GM19452 (cell line): Measurements from ENCODE around the gene WWC1.
"Not testable (repeated sequence)": the region's sequence is repeated elsewhere in the genome, so short reads cannot be mapped to it uniquely, and the experiment has no call there.

Experiments
- ATAC-seq: cut with Tn5 transposase; IDR thresholded peaks from one replicate; pipeline ENCODE4 v1.9.1; 2021; ENCODE audit not compliant: unreplicated experiment

The WWC1 gene

GRCh38 chr5:168328814-168329213, 37.4 kb downstream of the WWC1 start:
- no peak for ATAC-seq

GRCh38 chr5:168329302-168329701, 37.9 kb downstream of the WWC1 start:
- ATAC-seq, result no peak

DNA sequence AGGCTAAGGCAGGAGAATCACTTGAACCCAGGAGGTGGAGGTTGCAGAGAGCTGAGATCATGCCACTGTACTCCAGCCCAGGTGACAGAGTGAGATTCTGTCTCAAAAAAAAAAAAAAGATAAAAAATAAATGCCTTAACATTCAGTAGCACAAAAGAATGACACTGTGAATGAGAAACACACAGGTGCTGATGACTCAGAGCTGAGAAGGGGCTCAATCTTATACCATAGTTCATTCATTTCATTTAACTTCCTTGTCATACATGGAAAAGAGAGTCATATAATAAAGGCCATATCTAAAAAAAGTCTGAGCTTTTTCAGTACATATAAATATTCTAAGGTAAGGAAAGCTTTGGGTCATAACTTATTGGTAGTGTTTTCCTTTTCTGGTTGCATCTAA, 40.6 kb downstream of the WWC1 start:
- ATAC-seq, result no peak

- no peak for ATAC-seq
Observed at GRCh38 chr5:168334280-168334679, 42.8 kb downstream of the WWC1 start.

DNA sequence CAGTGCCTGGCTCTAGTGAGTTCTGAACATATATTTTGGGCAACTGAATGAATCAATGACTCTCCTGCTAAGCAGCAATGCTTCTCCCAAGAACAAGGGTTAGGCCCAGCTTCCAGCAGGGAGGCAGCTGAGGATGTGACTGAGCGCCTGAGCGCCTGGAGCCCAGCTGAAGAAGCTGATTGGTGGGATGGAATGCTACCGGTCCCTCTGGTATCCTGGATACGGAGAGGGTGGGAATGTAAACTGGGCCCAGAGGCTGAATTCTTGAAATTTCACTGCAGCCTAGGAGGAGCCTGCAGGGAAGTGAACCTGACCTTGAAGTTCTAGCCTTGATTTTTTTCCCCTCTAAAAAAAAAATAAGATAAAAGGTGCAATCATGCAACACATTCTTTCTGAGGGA, 43.2 kb downstream of the WWC1 start:
- ATAC-seq, result no peak

DNA sequence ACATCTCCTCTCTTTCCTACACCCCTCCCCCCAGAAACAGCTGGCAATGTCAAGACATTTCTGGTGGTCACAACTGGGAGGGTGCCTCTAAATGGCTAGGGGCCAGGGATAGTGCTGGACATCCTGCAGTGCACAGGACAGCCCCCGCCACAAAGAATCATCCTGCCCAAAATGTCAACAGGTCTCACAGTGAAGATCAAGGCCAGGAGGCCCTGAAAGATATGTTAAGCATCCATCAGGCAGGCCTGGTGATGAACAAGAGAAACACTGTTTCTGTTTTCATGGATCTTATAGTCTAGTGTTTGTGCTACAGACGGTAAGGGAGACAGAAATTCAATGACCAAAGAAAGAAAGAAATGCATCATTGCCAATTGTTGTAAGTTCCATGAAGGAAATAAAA, 45.9 kb downstream of the WWC1 start:
- ATAC-seq, result no peak

DNA sequence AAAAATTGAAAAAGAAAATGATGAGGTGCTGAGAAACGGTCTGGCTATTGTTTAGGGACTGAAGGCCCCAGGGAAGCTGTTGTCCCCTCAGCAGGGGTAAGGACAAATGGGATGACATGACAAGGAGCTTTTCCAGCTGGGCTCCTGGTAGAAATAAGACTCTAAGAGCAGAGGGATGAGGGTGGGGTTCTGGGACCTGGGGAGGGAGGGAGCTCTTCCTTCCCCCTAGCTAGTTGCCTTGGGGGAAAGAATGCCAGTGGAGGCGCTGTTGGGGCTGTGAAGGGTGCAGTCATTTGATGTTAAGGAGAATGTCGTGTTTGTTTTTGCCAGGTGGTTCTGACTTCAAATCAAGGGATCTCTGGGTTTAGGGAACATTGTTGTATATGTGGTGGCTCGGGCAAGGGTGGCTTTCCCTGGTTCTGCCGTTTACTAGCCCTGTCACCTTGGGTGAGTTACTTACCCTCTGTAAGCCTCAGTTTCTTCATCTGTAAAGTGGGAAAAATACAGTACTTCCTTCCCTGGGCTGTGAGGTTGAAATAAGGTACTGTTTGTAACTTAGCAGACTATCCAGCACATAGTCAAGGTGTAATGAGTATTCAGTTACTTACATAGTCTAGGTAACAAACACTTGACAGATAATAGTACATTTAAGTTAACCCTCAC, 47.8 kb downstream of the WWC1 start:
- no peak for ATAC-seq

GRCh38 chr5:168339772-168340140, 48.3 kb downstream of the WWC1 start:
- ATAC-seq, result not testable (repeated sequence)

- no peak for ATAC-seq
Observed at GRCh38 chr5:168340487-168340886, 49.0 kb downstream of the WWC1 start.

DNA sequence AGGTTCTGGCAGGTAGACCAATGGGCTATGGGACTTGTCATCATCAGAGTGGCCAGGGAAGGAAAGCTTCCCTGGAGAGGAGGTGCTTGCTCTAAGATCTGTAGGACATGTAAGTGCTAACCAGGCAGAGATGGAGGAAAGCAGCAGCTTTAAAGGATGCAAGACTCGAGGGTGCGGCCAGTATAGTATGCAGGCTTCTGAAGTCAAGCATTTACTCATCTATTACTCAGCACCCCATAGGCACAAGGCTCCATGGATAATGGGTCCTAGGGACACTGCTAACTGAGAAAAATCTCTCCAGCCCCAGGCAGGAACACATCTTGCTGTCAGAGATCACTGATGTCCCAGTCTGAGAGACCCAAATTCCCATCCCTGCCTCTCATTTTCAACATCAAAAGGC, 49.7 kb downstream of the WWC1 start:
- ATAC-seq, result no peak

GRCh38 chr5:168342151-168342825, 50.8 kb downstream of the WWC1 start:
- ATAC-seq, result no peak

DNA sequence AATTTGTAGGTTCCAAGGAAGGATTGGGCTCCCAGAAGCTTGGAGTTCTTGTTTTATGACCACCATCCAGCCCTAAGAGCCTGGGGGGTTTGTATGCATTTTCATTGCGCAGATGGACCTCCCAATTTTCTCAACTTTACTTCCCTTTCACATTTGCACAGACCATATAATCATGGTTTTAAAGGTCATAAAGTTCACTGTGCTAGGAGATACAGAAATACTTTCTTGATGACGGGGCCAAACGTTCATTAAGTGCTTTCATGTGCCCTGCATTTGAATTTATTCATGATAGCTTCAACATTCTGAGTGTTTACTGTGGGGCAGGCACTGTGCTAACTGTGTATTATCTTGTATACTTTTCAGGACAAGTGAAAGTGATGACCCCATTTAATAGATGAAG, 51.5 kb downstream of the WWC1 start:
- no peak for ATAC-seq

DNA sequence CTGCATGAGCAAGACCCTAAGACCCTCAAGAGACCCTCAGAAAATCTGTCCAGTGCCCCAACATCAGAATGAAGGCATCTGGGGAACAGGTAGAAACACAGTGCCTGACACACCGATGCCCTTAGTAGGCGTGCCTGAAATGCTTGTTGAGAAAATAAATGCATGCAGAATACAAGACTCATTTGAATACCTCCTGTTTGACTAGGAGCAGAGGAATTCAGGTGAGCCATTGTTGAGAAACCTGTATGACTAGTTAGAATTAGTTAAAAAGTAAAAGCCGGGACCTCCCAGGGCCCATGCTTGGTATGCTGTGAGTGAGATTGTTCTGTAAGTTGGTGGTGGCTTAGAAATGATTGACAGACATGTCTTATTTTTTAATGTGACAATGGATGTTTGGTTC, 55.0 kb downstream of the WWC1 start:
- no peak for ATAC-seq

DNA sequence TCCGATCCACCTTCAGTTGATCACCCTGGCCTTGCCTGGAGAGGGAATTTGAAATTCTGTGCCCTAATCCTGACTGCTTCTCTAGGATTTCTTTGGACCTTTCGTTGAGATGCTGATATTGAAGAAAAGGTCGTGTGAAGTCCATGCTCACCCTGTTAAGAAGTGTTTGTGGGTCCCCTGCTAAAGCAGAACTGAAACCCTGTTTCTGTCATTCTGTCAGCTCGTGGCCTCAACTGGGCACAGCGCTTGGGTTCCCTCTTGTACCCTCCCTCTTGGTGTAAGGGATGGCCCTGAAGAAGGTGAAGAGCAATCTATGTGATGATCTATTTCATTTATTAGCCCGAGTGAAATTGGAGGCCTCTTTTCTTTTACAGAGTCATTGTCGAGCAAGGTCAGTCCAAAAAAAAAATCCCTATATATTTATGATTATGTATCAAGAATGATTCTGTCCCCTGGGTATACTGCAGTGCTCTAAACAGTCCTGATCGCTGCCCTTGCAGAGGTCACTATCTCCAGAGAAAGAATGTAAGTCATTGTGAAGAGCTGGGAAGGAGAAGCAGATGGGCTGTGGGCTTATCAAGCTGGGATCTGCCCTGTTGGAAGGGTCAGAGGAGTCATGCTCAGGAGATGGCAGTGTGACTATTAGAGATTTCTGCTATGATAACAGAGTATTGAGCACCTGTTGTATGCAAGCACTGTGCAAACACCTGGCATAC, 56.1 kb downstream of the WWC1 start:
- ATAC-seq, result peak; percentile 71

GRCh38 chr5:168348084-168348414, 56.6 kb downstream of the WWC1 start:
- peak; percentile 17 for ATAC-seq

DNA sequence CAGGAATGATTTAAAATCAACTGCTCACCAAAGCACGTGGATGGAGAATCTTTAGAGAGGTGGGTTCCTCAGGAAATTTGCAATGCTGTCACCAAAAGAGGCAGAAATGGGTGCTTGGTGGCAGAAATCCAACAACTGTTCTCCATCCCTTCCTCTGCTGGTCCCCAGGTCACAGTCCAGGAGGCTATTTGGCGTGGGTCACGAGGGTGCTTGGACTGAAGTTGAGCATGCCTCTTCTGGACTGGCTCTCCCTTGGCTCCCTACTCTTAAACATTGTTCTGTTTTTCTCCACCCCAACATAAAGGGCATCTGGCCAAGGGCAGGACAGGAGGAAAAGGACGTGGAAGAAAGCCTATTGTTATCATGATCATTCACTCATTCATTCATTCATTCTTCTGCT, 58.9 kb downstream of the WWC1 start:
- no peak for ATAC-seq

DNA sequence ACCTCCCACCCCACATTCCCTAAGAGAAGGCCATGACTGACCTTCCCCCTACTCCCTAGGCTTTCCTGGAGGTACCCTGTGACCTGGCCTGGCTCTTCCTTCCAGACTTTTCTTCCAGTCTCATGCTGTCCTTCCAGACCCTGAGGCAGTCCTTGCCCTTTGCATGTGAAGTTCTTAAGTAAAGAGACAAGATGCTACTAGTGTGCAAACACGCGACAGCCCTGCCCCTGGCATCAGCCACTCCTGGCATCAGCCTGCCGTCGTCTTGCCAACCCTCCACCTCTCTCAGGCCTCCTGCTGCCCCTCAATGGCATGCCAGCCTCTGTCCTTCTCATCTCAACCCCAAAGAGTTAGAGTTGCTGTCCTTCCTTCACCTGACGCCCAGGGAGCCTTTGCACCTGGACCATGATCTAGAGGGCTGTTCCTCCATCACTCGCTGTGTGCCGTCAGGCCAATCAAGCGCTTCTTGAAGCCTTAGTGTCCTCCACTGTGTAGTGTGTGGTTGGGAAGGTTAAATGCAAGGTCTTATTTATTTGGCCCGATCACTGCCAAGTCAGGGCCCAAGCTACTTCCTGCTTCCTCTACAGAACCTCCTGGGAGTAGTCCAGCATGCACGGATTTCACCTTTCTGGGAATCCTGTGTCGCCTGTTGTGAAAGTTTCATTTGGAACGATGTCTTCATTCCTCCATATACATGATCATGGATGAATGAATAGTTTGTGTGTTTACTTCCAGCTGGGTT, 61.9 kb downstream of the WWC1 start:
- no peak for ATAC-seq

DNA sequence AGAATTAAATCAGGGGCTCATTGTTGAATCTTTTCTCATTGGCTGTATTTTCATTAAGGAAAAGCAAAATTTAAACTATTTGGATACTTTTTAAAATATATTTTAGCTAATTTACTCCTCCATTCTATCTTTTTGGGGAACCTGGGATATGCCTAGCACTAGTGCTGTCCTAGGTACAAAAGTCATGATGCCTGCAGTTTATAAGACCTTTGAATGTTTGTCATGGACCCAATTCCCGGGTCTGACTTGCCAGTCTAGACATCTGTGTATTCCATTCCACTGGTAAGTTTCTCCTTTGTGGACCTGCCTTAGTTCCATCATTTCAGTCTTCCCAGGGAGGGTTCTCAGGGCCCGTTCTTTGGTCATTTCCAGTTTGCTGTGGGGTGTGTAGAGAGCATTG, 63.0 kb downstream of the WWC1 start:
- ATAC-seq, result no peak

- ATAC-seq, result no peak
Observed at GRCh38 chr5:168356171-168356570, 64.7 kb downstream of the WWC1 start.

- no peak for ATAC-seq
Observed at GRCh38 chr5:168356592-168356991, 65.1 kb downstream of the WWC1 start.

DNA sequence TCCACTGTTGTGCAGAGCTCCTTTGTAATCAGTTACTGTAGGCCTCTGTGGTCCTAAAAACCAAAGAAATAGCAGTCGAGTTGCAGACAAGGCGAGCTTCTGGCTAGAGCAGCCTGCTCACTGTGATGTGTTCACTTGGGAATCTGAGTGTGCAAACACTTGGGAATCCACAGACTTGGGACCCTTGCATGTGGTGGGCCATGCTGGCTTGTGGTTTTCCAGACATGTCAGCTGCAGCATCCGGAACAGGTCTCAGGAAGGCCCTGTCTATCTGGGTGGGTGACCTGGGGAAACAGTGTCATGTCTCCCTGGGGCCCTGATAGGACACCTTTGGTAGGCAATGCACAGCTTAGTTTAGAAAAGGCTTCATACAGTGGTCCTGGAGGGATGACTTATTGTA, 66.4 kb downstream of the WWC1 start:
- ATAC-seq, result no peak
